Esophagus muscularis mucosa (tissue), 4 donors: ENCODE data around the gene CEBPZ. TPM values are rescaled to one million over a fixed set of nuclear protein-coding genes. Genes with fewer than 3 reads are reported as not detected.

ENCODE experiments used
- DNase-seq: peaks from one replicate; pipeline ENCODE4 v3.0.0-alpha.2; 2017; ENCODE audit errors: extremely low spot score
- H3K27ac ChIP-seq, 4 donors: fragments of 200-600 bp; sonication (generic); replicated peaks in 1 of 4; 1 replicate in 3 of 4; 2 replicates in 1 of 4; pipeline ENCODE4 v1.5.1; 2016 to 2019; ENCODE audit warnings: mild to moderate bottlenecking in 1 of 4
- H3K27me3 ChIP-seq, 4 donors: fragments of 200-600 bp; sonication (generic); one replicate each; pipeline versions ENCODE4 v1.5.1 to v1.6.0; 2016 to 2019
- H3K36me3 ChIP-seq, 4 donors: fragments of 200-600 bp; sonication (generic); one replicate each; pipeline ENCODE4 v1.5.1; 2016 to 2019
- H3K4me1 ChIP-seq, 4 donors: fragments of 200-600 bp; sonication (generic); one replicate each; pipeline ENCODE4 v1.5.1; 2016 to 2019
- H3K4me3 ChIP-seq, 4 donors: fragments of 200-600 bp; sonication (generic); 1 replicate in 2 of 4; 2 replicates in 2 of 4; pipeline ENCODE4 v1.5.1; 2016 to 2019; ENCODE audit warnings: mild to moderate bottlenecking in 4 of 4, moderate library complexity in 1 of 4
- H3K9me3 ChIP-seq, 4 donors: fragments of 200-600 bp; sonication (generic); 1 replicate in 3 of 4; 2 replicates in 1 of 4; pipeline ENCODE4 v1.5.1; 2016 to 2019
- CTCF ChIP-seq, 3 experiments: fragments of 200-600 bp in 2 of 3; fragments of 450-650 bp in 1 of 3; sonication (generic) in 2 of 3; IDR thresholded peaks; one replicate each; pipeline ENCODE4 v1.5.1; 2017 to 2019; ENCODE audit warnings: antibody characterized with exemption in 3 of 3, mild to moderate bottlenecking in 2 of 3, moderate library complexity in 1 of 3
- EP300 ChIP-seq: sonication (generic); formaldehyde crosslinking; IDR thresholded peaks from one replicate; pipeline ENCODE4 v1.6.1; 2017; ENCODE audit warnings: antibody characterized with exemption
- POLR2A ChIP-seq: fragments of 450-650 bp; IDR thresholded peaks from one replicate; pipeline ENCODE4 v1.6.1; 2017; ENCODE audit warnings: antibody characterized with exemption, moderate library complexity, mild to moderate bottlenecking, low read depth
- POLR2AphosphoS5 ChIP-seq, 2 donors: sonication (generic); formaldehyde crosslinking; IDR thresholded peaks; one replicate each; pipeline ENCODE4 v1.6.1; 2017; ENCODE audit warnings: antibody characterized with exemption in 2 of 2
- WGBS: methylation state at CpG from one replicate; pipeline ENCODE4 v1.1.5; 2018; 5-methylcytosine and 5-hydroxymethylcytosine counted together
- intact Hi-C: fragments of 100-400 bp; cut with DNase I; formaldehyde crosslinking; loops from one replicate; pipeline ENCODE4 v1.15.1; 2023
- total RNA-seq, 4 donors: library from RNA; depleted of rRNA; stranded (reverse); fragments of >200 nt; gene quantifications; one replicate each; pipeline versions ENCODE4 v1.1.0 to v1.2.1, GENCODE V29; 2016

The CEBPZ gene
- total RNA-seq, 4 donors from 2014 or later, result 22.4 to 34.5 (median 30.0) TPM

DNA sequence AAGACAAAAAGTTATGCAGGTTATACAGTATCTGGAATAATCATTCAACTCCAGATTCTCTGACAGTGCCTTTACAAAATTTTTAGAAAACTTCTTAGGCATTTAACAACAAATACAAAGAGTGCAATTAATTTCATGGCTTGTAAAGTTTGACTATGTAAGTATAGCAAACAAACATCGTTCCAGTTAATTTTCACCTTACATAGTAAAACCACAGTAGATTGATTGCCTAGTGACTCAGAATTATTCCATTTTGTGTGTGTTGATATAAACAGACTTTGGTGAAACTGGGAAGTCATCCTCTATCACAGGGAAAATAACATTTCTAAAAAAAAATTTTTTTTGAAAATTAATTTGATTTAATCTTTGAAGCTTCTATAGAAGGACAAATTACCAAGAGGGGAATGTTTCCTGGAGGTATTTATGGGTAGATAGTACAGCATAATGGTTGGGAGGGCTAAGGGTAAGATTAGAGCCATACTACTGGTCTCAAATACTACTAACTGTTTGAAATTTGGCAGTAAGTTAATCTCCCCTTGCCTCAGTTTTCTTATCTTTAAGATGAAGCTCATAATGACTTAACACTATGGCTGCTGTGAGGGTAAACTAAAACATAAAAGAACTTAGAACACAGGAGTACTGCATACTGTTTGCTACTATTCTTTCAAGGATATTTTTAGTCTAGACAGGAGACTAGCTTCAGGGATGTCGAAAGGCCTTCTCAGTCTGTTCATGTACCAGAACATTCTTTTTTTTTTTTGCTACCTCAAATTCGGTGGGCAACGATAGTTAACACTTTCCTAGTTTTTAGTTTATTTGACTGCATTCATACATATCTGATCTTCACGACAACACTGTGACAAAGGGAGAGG, 19.7 kb upstream of the CEBPZ start:
- Histone ChIP-seq H3K27me3 (no peaks in the 10 kb centered on the region), H3K36me3 (peaks cover 21 to 98% (median 67%) of the 10 kb centered on the region in 4 donors), H3K4me1 (no peaks in the 10 kb centered on the region), H3K4me3 (no peak overlapping the region), H3K9me3 (no peaks in the 10 kb centered on the region), H3K27ac (no peak overlapping the region)
- WGBS, result 70% methylated on average over 5 of the region's 5 CpGs
- TF ChIP-seq EP300 (no peak), POLR2AphosphoS5 (IDR thresholded peaks at IDR 0.05) (no peak), CTCF (IDR thresholded peaks at IDR 0.05) (no peak), POLR2A (no peak)
- intact Hi-C loops, result no loop called here
- DNase-seq, result no peak

DNA sequence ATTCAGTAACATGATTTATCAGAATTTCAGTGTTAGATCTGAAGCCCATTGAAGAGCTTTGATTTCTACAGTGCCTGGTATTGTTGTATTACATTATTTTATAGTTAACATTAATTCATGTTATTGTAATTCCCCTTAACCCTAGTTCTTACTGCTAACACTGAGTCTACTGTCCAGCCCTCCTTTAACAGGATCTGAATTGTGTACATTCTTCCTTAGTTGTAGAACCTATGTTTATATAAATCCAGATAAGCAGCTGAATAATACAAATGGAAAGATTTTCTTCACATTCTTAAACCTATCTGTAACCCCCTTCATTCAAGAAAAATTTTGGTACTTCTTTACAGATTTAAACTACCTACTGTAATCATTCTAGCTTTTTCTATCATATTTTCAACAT, 14.8 kb upstream of the CEBPZ start:
- intact Hi-C loops, result no loop called here
- Histone ChIP-seq H3K4me1 (no peaks in the 10 kb centered on the region), H3K27ac (no peak overlapping the region), H3K27me3 (no peaks in the 10 kb centered on the region), H3K4me3 (no peak overlapping the region), H3K36me3 (peaks cover 30 to 98% (median 61%) of the 10 kb centered on the region in 4 donors), H3K9me3 (no peaks in the 10 kb centered on the region)
- no peak for DNase-seq
- no peak for TF ChIP-seq POLR2AphosphoS5 (IDR thresholded peaks at IDR 0.05)
- no peak for TF ChIP-seq EP300
- TF ChIP-seq POLR2A, result no peak
- TF ChIP-seq CTCF (IDR thresholded peaks at IDR 0.05), result no peak

DNA sequence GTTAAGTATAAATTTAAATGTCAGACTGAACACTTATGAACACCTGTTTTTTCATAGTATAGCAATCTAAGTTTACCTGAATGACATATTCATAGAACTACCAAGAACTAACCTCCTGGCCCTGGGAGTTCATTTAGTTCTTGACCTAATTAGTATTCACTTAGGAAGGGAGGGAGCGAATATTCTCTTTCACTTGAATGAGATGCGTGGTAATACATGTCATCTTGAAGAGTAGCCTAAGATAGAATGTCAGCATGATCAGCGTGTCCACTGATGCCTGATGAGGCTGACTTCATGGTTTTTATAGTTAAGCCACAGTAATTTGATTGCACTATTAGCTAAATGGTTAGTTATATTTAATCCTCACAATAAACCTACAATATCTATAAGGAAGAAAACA, 13.4 kb upstream of the CEBPZ start:
- TF ChIP-seq POLR2A (no peak), EP300 (no peak), POLR2AphosphoS5 (IDR thresholded peaks at IDR 0.05) (no peak), CTCF (IDR thresholded peaks at IDR 0.05) (no peak)
- no peaks in the 10 kb centered on the region for H3K27me3 ChIP-seq
- no peaks in the 10 kb centered on the region for H3K9me3 ChIP-seq
- WGBS, result 96% methylated on average over 3 of the region's 3 CpGs
- no peak for DNase-seq
- no peak overlapping the region for H3K27ac ChIP-seq
- no peaks in the 10 kb centered on the region for H3K4me1 ChIP-seq
- intact Hi-C loops, result no loop called here
- H3K36me3 ChIP-seq, result peaks cover 30 to 89% (median 59%) of the 10 kb centered on the region in 4 donors
- H3K4me3 ChIP-seq, result no peak overlapping the region

- H3K27ac ChIP-seq, result no peak overlapping the region
- 77% methylated on average over 4 of the region's 4 CpGs for WGBS
- intact Hi-C loops, result no loop called here
Measured at GRCh38 chr2:37244017-37244416, 12.6 kb upstream of the CEBPZ start.

More at GRCh38 chr2:37244017-37244416, 12.6 kb upstream of the CEBPZ start:
- H3K27me3 ChIP-seq, result no peaks in the 10 kb centered on the region
- no peak overlapping the region for H3K4me3 ChIP-seq
- H3K4me1 ChIP-seq, result no peaks in the 10 kb centered on the region
- peaks cover 30 to 89% (median 59%) of the 10 kb centered on the region in 4 donors for H3K36me3 ChIP-seq
- TF ChIP-seq POLR2AphosphoS5 (IDR thresholded peaks at IDR 0.05), result no peak
- TF ChIP-seq CTCF (IDR thresholded peaks at IDR 0.05), result no peak
- TF ChIP-seq POLR2A, result no peak
- no peak for TF ChIP-seq EP300
- DNase-seq, result no peak
- no peaks in the 10 kb centered on the region for H3K9me3 ChIP-seq
